ENCODE results near the gene PML.

- TF ChIP-seq ZNF565 (CRISPR knock-in tag; conservative IDR thresholded peaks at IDR 0.05; ENCODE audit: low read depth) (no peak), PATZ1 (CRISPR knock-in tag; IDR thresholded peaks at IDR 0.05; ENCODE audit: borderline replicate concordance) (no peak), TSHZ2 (CRISPR knock-in tag; IDR thresholded peaks at IDR 0.05) (no peak), ARNTL (CRISPR knock-in tag; IDR thresholded peaks at IDR 0.05; ENCODE audit: borderline replicate concordance, low read depth) (no peak), CSRNP3 (CRISPR knock-in tag; IDR thresholded peaks at IDR 0.05) (no peak), CREB5 (CRISPR knock-in tag; IDR thresholded peaks at IDR 0.05; ENCODE audit: low read depth) (no peak), ZFP3 (CRISPR knock-in tag; IDR thresholded peaks at IDR 0.05) (no peak), PPARA (CRISPR knock-in tag; IDR thresholded peaks at IDR 0.05; ENCODE audit: borderline replicate concordance) (no peak), TOX (CRISPR knock-in tag; IDR thresholded peaks at IDR 0.05; ENCODE audit: borderline replicate concordance) (no peak), BACH2 (CRISPR knock-in tag; IDR thresholded peaks at IDR 0.05; ENCODE audit: borderline replicate concordance) (no peak), ISL1 (CRISPR knock-in tag; IDR thresholded peaks at IDR 0.05) (no peak)
Observed at GRCh38 chr15:74060251-74060650, 65.7 kb downstream of the PML start.
